ENCODE data around the gene ZNF507. TPM values are rescaled to one million over a fixed set of nuclear protein-coding genes. Genes with fewer than 3 reads are reported as not detected.
"Not testable (repeated sequence)": the region's sequence is repeated elsewhere in the genome, so short reads cannot be mapped to it uniquely, and the experiment has no call there.

Gene ZNF507
- total and polyA plus RNA-seq, 3 donors from 2014 or later, result 40.5 to 53.0 (median 50.6) TPM

GRCh38 chr19:32377088-32377487, 31.7 kb downstream of the ZNF507 start:
- DNase-seq; H3K27me3 ChIP-seq; H3K9me3 ChIP-seq; H3K4me1 ChIP-seq; H3K4me3 ChIP-seq; H3K27ac ChIP-seq; H3K36me3 ChIP-seq (ENCODE audit: low read depth, missing control alignments); intact Hi-C loops (cut with DNase I; ENCODE audit: low total_unique reads): not testable (repeated sequence)
- TF ChIP-seq CTCF (IDR thresholded peaks at IDR 0.05), result peak in 1 of 3 experiments; percentile 18
- WGBS, 2 donors, result 93 to 95% methylated on average over 9 of the region's 9 CpGs

GRCh38 chr19:32380269-32380668, 34.9 kb downstream of the ZNF507 start:
- no peaks in the 10 kb centered on the region for H3K9me3 ChIP-seq
- 63 to 67% methylated on average over 3 of the region's 3 CpGs for whole genome bisulfite sequencing, 2 donors
- no peak for DNase-seq
- no peaks in the 10 kb centered on the region for H3K4me1 ChIP-seq
- intact Hi-C loops (cut with DNase I; ENCODE audit: low total_unique reads), result no loop called here
- no peak overlapping the region for H3K27ac ChIP-seq
- H3K27me3 ChIP-seq, result no peaks in the 10 kb centered on the region
- no peaks in the 10 kb centered on the region for H3K36me3 ChIP-seq (ENCODE audit: low read depth, missing control alignments)
- TF ChIP-seq POLR2A (IDR thresholded peaks at IDR 0.05) (no peak), CTCF (IDR thresholded peaks at IDR 0.05) (no peak)
- H3K4me3 ChIP-seq, result no peak overlapping the region

- TF ChIP-seq CTCF (IDR thresholded peaks at IDR 0.05) (no peak), POLR2A (IDR thresholded peaks at IDR 0.05) (no peak)
- intact Hi-C loops (cut with DNase I; ENCODE audit: low total_unique reads), result no loop called here
- H3K9me3 ChIP-seq, result no peaks in the 10 kb centered on the region
- H3K36me3 ChIP-seq (ENCODE audit: low read depth, missing control alignments), result no peaks in the 10 kb centered on the region
- no peaks in the 10 kb centered on the region for H3K27me3 ChIP-seq
- 78 to 85% methylated on average over 7 of the region's 7 CpGs for WGBS, 2 donors
- no peak overlapping the region for H3K27ac ChIP-seq
- H3K4me3 ChIP-seq, result no peak overlapping the region
- no peaks in the 10 kb centered on the region for H3K4me1 ChIP-seq
- no peak for DNase-seq
Measured at GRCh38 chr19:32387701-32388392, 42.4 kb downstream of the ZNF507 start.

GRCh38 chr19:32388393-32388855, 43.0 kb downstream of the ZNF507 start:
- no peak for DNase-seq
- H3K27me3 ChIP-seq, result no peaks in the 10 kb centered on the region
- no peaks in the 10 kb centered on the region for H3K36me3 ChIP-seq (ENCODE audit: low read depth, missing control alignments)
- no peak overlapping the region for H3K27ac ChIP-seq
- no peaks in the 10 kb centered on the region for H3K9me3 ChIP-seq
- no peaks in the 10 kb centered on the region for H3K4me1 ChIP-seq
- H3K4me3 ChIP-seq, result no peak overlapping the region
- intact Hi-C loops (cut with DNase I; ENCODE audit: low total_unique reads), result no loop called here
- TF ChIP-seq CTCF (IDR thresholded peaks at IDR 0.05) (no peak), POLR2A (IDR thresholded peaks at IDR 0.05) (no peak)
- WGBS, 2 donors, result 91 to 95% methylated on average over 3 of the region's 3 CpGs

- 77 to 94% methylated on average over 3 of the region's 3 CpGs for WGBS, 2 donors
- intact Hi-C loops (cut with DNase I; ENCODE audit: low total_unique reads), result no loop called here
- Histone ChIP-seq H3K4me3 (no peak overlapping the region), H3K4me1 (no peaks in the 10 kb centered on the region), H3K27me3 (no peaks in the 10 kb centered on the region), H3K27ac (no peak overlapping the region), H3K36me3 (ENCODE audit: low read depth, missing control alignments) (no peaks in the 10 kb centered on the region), H3K9me3 (no peaks in the 10 kb centered on the region)
- TF ChIP-seq POLR2A (IDR thresholded peaks at IDR 0.05) (no peak), CTCF (IDR thresholded peaks at IDR 0.05) (no peak)
- DNase-seq, result no peak
Measured at GRCh38 chr19:32392901-32393300, 47.5 kb downstream of the ZNF507 start.

Measured in testis (tissue), 3 donors.